GM12878 (cell line): ENCODE data around the gene CBLB. TPM values are rescaled to one million over a fixed set of nuclear protein-coding genes. Genes with fewer than 3 reads are reported as not detected.

ENCODE experiments used
- ATAC-seq: fragments of 200-7000 bp; cut with Tn5 transposase; 3 replicates; pipeline ENCODE4 v1.9.1; 2020; ENCODE audit warnings: mild to moderate bottlenecking, moderate library complexity
- BruUV-seq: library from RNA; stranded (reverse); fragments of 400-500 nt; replicated peaks from 2 replicates; lab custom pipeline; 2021; lab: Mats Ljungman, UMichigan
- CTCF ChIA-PET: fragments of 300-600 bp; sonication (Branson Sonifier 250); formaldehyde crosslinking; extraction: SDS; loops from one replicate; lab custom pipeline; 2021; ENCODE audit warnings: inconsistent platforms; lab: Yijun Ruan, JAX
- POLR2A ChIA-PET: fragments of 350-600 bp; formaldehyde crosslinking; extraction: SDS; loops from one replicate; lab custom pipeline; 2021; ENCODE audit warnings: inconsistent platforms; lab: Charles Lee
- RAD21 ChIA-PET: fragments of 300-600 bp; sonication (Branson Sonifier 250); formaldehyde crosslinking; loops from one replicate; lab custom pipeline; 2023; ENCODE audit warnings: antibody characterized with exemption; ENCODE audit not compliant: unreplicated experiment; lab: Charles Lee
- SMC1A ChIA-PET: fragments of 300-600 bp; sonication (Branson Sonifier 250); formaldehyde crosslinking; loops from one replicate; lab custom pipeline; 2023; ENCODE audit not compliant: unreplicated experiment, uncharacterized antibody; lab: Charles Lee
- DNase-seq: peaks from one replicate; pipeline ENCODE4 v3.0.0-alpha.2; 2011; ENCODE audit warnings: low read depth, low spot score
- FAIRE-seq: peaks from 3 replicates; lab custom pipeline; 2011; peaks lifted over from hg19 to GRCh38; lab: Jason Lieb, UNC
- H2AFZ ChIP-seq: 2 replicates; pipeline ENCODE4 v1.6.0; 2011; ENCODE audit warnings: low read depth, low read length, control low read depth; ENCODE audit not compliant: control insufficient read depth
- H3K27ac ChIP-seq: 2 replicates; pipeline ENCODE4 v1.5.1; 2011; ENCODE audit warnings: control low read depth; ENCODE audit not compliant: control insufficient read depth, insufficient read depth
- H3K27me3 ChIP-seq, 2 experiments: replicated peaks in 1 of 2; 2 replicates each; pipeline versions ENCODE4 v1.6.0 to v1.6.1; 2011; ENCODE audit warnings: low read length in 1 of 2; ENCODE audit not compliant: control insufficient read depth in 2 of 2, insufficient read depth in 2 of 2
- H3K36me3 ChIP-seq, 2 experiments: 2 replicates each; pipeline ENCODE4 v1.5.1; 2011; ENCODE audit warnings: low read length in 1 of 2; ENCODE audit not compliant: control insufficient read depth in 2 of 2, insufficient read depth in 2 of 2
- H3K4me1 ChIP-seq: 2 replicates; pipeline ENCODE4 v1.6.1; 2011; ENCODE audit warnings: mild to moderate bottlenecking, low read length, moderate library complexity, mixed read lengths; ENCODE audit not compliant: control insufficient read depth, insufficient read depth
- H3K4me2 ChIP-seq: 2 replicates; pipeline ENCODE4 v1.6.0; 2011; ENCODE audit warnings: control low read depth; ENCODE audit not compliant: control insufficient read depth, insufficient read depth
- H3K4me3 ChIP-seq: fragments of 200-600 bp; sonication (generic); 2 replicates; pipeline ENCODE4 v1.5.1; 2016
- H3K79me2 ChIP-seq: 2 replicates; pipeline ENCODE4 v1.6.0; 2011; ENCODE audit warnings: low read length; ENCODE audit not compliant: control insufficient read depth, insufficient read depth
- H3K9ac ChIP-seq: 2 replicates; pipeline ENCODE4 v1.8.0; 2011; ENCODE audit warnings: low read length, control low read depth, mixed read lengths; ENCODE audit not compliant: control insufficient read depth, insufficient read depth
- H3K9me3 ChIP-seq: replicated peaks from 3 replicates; pipeline ENCODE4 v1.5.1; 2011; ENCODE audit warnings: mild to moderate bottlenecking, low read length; ENCODE audit not compliant: control insufficient read depth, insufficient read depth
- H4K20me1 ChIP-seq: 2 replicates; pipeline ENCODE4 v1.6.0; 2011; ENCODE audit not compliant: control insufficient read depth, insufficient read depth
- EP300 ChIP-seq, 2 experiments: fragments of 150-350 bp in 1 of 2; IDR thresholded peaks; 2 replicates each; pipeline ENCODE4 v1.6.1; 2011 to 2012; ENCODE audit warnings: low read depth in 2 of 2, low read length in 2 of 2, borderline replicate concordance in 1 of 2, improper control_type of control experiment in 1 of 2, inconsistent platforms in 1 of 2; ENCODE audit not compliant: control insufficient read depth in 1 of 2
- TARDBP ChIP-seq: IDR thresholded peaks from 2 replicates; pipeline ENCODE4 v1.6.1; 2016; ENCODE audit warnings: borderline replicate concordance
- ZBED1 ChIP-seq: IDR thresholded peaks from 2 replicates; pipeline ENCODE4 v1.6.1; 2016; ENCODE audit warnings: borderline replicate concordance
- ZNF217 ChIP-seq: fragments of 450-650 bp; IDR thresholded peaks from 2 replicates; pipeline ENCODE4 v1.6.1; 2017; ENCODE audit warnings: antibody characterized with exemption, mild to moderate bottlenecking
- ZNF384 ChIP-seq: IDR thresholded peaks from 2 replicates; pipeline ENCODE4 v1.6.1; 2012; ENCODE audit warnings: low read depth, mild to moderate bottlenecking, low read length, improper control_type of control experiment, borderline replicate concordance
- WGBS: methylation state at CpG from one replicate; pipeline ENCODE4 v1.1.6; 2016; ENCODE audit warnings: low lambda C conversion rate; ENCODE audit not compliant: insufficient replicate concordance, insufficient coverage; ENCODE audit errors: missing lambda C conversion rate; 5-methylcytosine and 5-hydroxymethylcytosine counted together
- in situ Hi-C: fragments of 300-500 bp; cut with MboI; formaldehyde crosslinking; loops from 9 replicates; pipeline ENCODE4 v1.14.3; 2018; ENCODE audit warnings: mixed read lengths
- intact Hi-C: fragments of 100-400 bp; cut with micrococcal nuclease; formaldehyde crosslinking; loops from one replicate; pipeline ENCODE4 v1.14.2; 2022; ENCODE audit not compliant: unreplicated experiment
- polyA plus RNA-seq, 11 experiments: library from polyadenylated mRNA; depleted of rRNA in 4 of 11; unstranded in 6 of 11; stranded (reverse) in 5 of 11; fragments of >200 nt; fragmentation: Nextera tagmentation in 4 of 11; fragmentation: Illumina TruSeq in 1 of 11; extraction: Ambion mirVana in 4 of 11; extraction: Trizol in 1 of 11; gene quantifications; 1 replicate in 1 of 11; 2 replicates in 10 of 11; pipeline versions ENCODE4 v1.2.1 to v1.2.3, GENCODE V29; 2011 to 2016; ENCODE audit warnings: inconsistent platforms in 2 of 11, missing spikeins in 2 of 11, low read depth in 1 of 11
- total RNA-seq, 4 experiments: library from RNA; depleted of rRNA in 3 of 4; stranded (reverse); fragments of >200 nt in 3 of 4; fragmentation: Illumina TruSeq in 1 of 4; extraction: Trizol in 1 of 4; gene quantifications; 2 replicates each; pipeline versions ENCODE4 v1.2.1 to v1.2.3, GENCODE V29; 2013 to 2021
- TF ChIP-seq, protein P1 (sequence below): fragments of 450-650 bp; IDR thresholded peaks from 2 replicates; pipeline ENCODE4 v1.6.1; 2016; ENCODE audit warnings: mild to moderate bottlenecking, moderate library complexity, borderline replicate concordance
- TF ChIP-seq, protein P2 (sequence below): fragments of 450-650 bp; IDR thresholded peaks from 2 replicates; pipeline ENCODE4 v1.6.1; 2016; ENCODE audit warnings: mild to moderate bottlenecking

CBLB gene
- total and polyA plus RNA-seq, 10 of the 15 experiments (the other 5 are each of a cell fraction or from before 2014, with no cell fraction given): 17.2 to 107 (median 41.9) TPM

DNA sequence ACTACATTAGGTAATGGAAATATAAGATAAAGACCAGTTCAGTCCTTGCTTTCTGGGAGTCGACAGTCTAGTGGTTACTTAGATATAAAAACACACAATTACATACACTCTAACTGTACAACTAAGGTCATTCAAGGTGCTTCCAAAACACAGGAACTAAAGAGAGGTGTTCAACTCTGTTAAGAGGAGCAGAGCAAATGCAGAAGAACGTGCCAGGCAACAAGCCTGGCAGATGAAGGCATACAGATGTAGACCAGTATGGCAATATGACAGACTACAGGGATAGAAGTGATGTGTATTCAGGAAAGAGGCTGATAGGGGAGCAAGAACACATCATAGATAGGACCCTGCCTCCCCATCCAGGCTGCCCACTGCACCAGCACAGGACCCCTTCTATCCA, 78.3 kb downstream of the CBLB start:
- H3K36me3 ChIP-seq: no peaks in the 10 kb centered on the region; a peak in 2 of 4 replicates
- no peak for DNase-seq
- no peak for TF ChIP-seq ZBED1
- TF ChIP-seq ZNF384: no peak
- TF ChIP-seq EP300 (IDR thresholded peaks at IDR 0.05; ENCODE audit: borderline replicate concordance in 1 of 2, control insufficient read depth in 1 of 2, low read depth in 2 of 2, low read length in 2 of 2): no peak
- TF ChIP-seq, protein P1, sequence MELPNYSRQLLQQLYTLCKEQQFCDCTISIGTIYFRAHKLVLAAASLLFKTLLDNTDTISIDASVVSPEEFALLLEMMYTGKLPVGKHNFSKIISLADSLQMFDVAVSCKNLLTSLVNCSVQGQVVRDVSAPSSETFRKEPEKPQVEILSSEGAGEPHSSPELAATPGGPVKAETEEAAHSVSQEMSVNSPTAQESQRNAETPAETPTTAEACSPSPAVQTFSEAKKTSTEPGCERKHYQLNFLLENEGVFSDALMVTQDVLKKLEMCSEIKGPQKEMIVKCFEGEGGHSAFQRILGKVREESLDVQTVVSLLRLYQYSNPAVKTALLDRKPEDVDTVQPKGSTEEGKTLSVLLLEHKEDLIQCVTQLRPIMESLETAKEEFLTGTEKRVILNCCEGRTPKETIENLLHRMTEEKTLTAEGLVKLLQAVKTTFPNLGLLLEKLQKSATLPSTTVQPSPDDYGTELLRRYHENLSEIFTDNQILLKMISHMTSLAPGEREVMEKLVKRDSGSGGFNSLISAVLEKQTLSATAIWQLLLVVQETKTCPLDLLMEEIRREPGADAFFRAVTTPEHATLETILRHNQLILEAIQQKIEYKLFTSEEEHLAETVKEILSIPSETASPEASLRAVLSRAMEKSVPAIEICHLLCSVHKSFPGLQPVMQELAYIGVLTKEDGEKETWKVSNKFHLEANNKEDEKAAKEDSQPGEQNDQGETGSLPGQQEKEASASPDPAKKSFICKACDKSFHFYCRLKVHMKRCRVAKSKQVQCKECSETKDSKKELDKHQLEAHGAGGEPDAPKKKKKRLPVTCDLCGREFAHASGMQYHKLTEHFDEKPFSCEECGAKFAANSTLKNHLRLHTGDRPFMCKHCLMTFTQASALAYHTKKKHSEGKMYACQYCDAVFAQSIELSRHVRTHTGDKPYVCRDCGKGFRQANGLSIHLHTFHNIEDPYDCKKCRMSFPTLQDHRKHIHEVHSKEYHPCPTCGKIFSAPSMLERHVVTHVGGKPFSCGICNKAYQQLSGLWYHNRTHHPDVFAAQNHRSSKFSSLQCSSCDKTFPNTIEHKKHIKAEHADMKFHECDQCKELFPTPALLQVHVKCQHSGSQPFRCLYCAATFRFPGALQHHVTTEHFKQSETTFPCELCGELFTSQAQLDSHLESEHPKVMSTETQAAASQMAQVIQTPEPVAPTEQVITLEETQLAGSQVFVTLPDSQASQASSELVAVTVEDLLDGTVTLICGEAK: no peak
- no peak for TF ChIP-seq ZNF217
- no peak for TF ChIP-seq TARDBP
- TF ChIP-seq, protein P2, sequence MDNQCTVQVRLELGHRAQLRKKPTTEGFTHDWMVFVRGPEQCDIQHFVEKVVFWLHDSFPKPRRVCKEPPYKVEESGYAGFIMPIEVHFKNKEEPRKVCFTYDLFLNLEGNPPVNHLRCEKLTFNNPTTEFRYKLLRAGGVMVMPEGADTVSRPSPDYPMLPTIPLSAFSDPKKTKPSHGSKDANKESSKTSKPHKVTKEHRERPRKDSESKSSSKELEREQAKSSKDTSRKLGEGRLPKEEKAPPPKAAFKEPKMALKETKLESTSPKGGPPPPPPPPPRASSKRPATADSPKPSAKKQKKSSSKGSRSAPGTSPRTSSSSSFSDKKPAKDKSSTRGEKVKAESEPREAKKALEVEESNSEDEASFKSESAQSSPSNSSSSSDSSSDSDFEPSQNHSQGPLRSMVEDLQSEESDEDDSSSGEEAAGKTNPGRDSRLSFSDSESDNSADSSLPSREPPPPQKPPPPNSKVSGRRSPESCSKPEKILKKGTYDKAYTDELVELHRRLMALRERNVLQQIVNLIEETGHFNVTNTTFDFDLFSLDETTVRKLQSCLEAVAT: no peak
- TF ChIP-seq, all 136 proteins: peak for 0
- FAIRE-seq (no peak), ATAC-seq (no peak)
- H3K27me3 ChIP-seq: no peaks in the 10 kb centered on the region
- no peaks in the 10 kb centered on the region for H4K20me1 ChIP-seq
- H3K4me2 ChIP-seq: no peak overlapping the region
- no peak overlapping the region for H3K27ac ChIP-seq
- H3K4me3 ChIP-seq: no peak overlapping the region
- RAD21 ChIA-PET: interaction anchor here (2.8 kb wide), 1 partner anchor 11 kb away, joined by 6 read pairs; no protein-coding TSS in a partner anchor
- H2AFZ ChIP-seq: no peak overlapping the region
- in situ Hi-C loops (no loop called here), intact Hi-C loops (no loop called here)
- H3K4me1 ChIP-seq: no peaks in the 10 kb centered on the region
- CTCF ChIA-PET: interaction anchor here (0.9 kb wide), 1 partner anchor 15 kb away, joined by 4 read pairs; no protein-coding TSS in a partner anchor
- H3K9me3 ChIP-seq: peaks cover 4% of the 10 kb centered on the region; the same call in 2 of the 3 replicates
- POLR2A ChIA-PET: no interaction called here
- H3K79me2 ChIP-seq: peaks cover 19% of the 10 kb centered on the region
- no TSS peak for BruUV-seq
- H3K9ac ChIP-seq: no peak overlapping the region
- SMC1A ChIA-PET: no interaction called here
- WGBS: 59% methylated on average over 2 of the region's 2 CpGs
